ENCODE results near the gene PRUNE2.

GRCh38 chr9:76572151-76572550 lies 333.8 kb downstream of the PRUNE2 start:
- TF ChIP-seq BHLHE40 (IDR thresholded peaks at IDR 0.05; ENCODE audit: borderline replicate concordance) (no peak), FOXK2 (IDR thresholded peaks at IDR 0.05) (no peak), SUZ12 (IDR thresholded peaks at IDR 0.05) (no peak), LEF1 (IDR thresholded peaks at IDR 0.05; ENCODE audit: borderline replicate concordance) (no peak), ZNF384 (IDR thresholded peaks at IDR 0.05) (no peak), PKNOX1 (IDR thresholded peaks at IDR 0.05) (no peak), FOXM1 (IDR thresholded peaks at IDR 0.05; ENCODE audit: borderline replicate concordance) (no peak), SP1 (IDR thresholded peaks at IDR 0.05) (no peak), FOXA1 (IDR thresholded peaks at IDR 0.05) (no peak), HDGF (IDR thresholded peaks at IDR 0.05; ENCODE audit: borderline replicate concordance) (no peak), TARDBP (IDR thresholded peaks at IDR 0.05) (no peak), ARNT (IDR thresholded peaks at IDR 0.05) (no peak), L3MBTL2 (conservative IDR thresholded peaks at IDR 0.05) (no peak), ELF4 (IDR thresholded peaks at IDR 0.05) (no peak)

Measured in HEK293T (cell line).